NK-92 (cell line): ENCODE data around the gene SERPINB6.
"Not testable (repeated sequence)": the region's sequence is repeated elsewhere in the genome, so short reads cannot be mapped to it uniquely, and the experiment has no call there.

Source experiments
- DNase-seq: peaks from one replicate; lab custom pipeline; 2025; ENCODE audit not compliant: unreplicated experiment; lab: John Stamatoyannopoulos, UW

Gene SERPINB6

GRCh38 chr6:2939315-2940009, 31.9 kb downstream of the SERPINB6 start:
- no peak for DNase-seq

GRCh38 chr6:2938632-2939083, 32.7 kb downstream of the SERPINB6 start:
- no peak for DNase-seq

- DNase-seq, result no peak
These were observed 33.2 kb downstream of the SERPINB6 start for GRCh38 chr6:2938004-2938631.

- DNase-seq, result no peak
These were observed 33.8 kb downstream of the SERPINB6 start for GRCh38 chr6:2937627-2938003.

GRCh38 chr6:2935566-2936291, 35.6 kb downstream of the SERPINB6 start:
- DNase-seq, result no peak

- DNase-seq, result no peak
These were observed 37.3 kb downstream of the SERPINB6 start for GRCh38 chr6:2934057-2934456.

GRCh38 chr6:2932911-2933310, 38.5 kb downstream of the SERPINB6 start:
- DNase-seq, result not testable (repeated sequence)

GRCh38 chr6:2931970-2932748, 39.2 kb downstream of the SERPINB6 start:
- peak; percentile 22 for DNase-seq

GRCh38 chr6:2931055-2931454, 40.3 kb downstream of the SERPINB6 start:
- no peak for DNase-seq

- DNase-seq, result not testable (repeated sequence)
These were observed 43.4 kb downstream of the SERPINB6 start for GRCh38 chr6:2927931-2928330.

GRCh38 chr6:2925842-2926747, 45.3 kb downstream of the SERPINB6 start:
- DNase-seq, result not testable (repeated sequence)

- no peak for DNase-seq
These were observed 49.7 kb downstream of the SERPINB6 start for GRCh38 chr6:2921520-2922115.

- DNase-seq, result no peak
These were observed 50.7 kb downstream of the SERPINB6 start for GRCh38 chr6:2920671-2921112.

- no peak for DNase-seq
These were observed 51.5 kb downstream of the SERPINB6 start for GRCh38 chr6:2919886-2920285.

GRCh38 chr6:2919401-2919800, 52.0 kb downstream of the SERPINB6 start:
- no peak for DNase-seq

- DNase-seq, result no peak
These were observed 52.4 kb downstream of the SERPINB6 start for GRCh38 chr6:2918936-2919335.

GRCh38 chr6:2917801-2918445, 53.4 kb downstream of the SERPINB6 start:
- DNase-seq, result no peak

GRCh38 chr6:2917065-2917464, 54.3 kb downstream of the SERPINB6 start:
- DNase-seq, result no peak
